Nephron (organoid): ENCODE results near the gene IQCH.

Source experiments
- H3K27ac Mint-ChIP-seq, 3 experiments: 2 replicates each; pipeline ENCODE4 v1.8.0; 2020; ENCODE audit warnings: mixed read lengths in 3 of 3, mild to moderate bottlenecking in 2 of 3, moderate library complexity in 1 of 3
- H3K27me3 Mint-ChIP-seq: 2 replicates; pipeline ENCODE4 v1.8.0; 2021; ENCODE audit warnings: low read depth, mild to moderate bottlenecking, moderate library complexity, mixed read lengths
- H3K36me3 Mint-ChIP-seq: 2 replicates; pipeline ENCODE4 v1.8.0; 2020; ENCODE audit warnings: low read depth, mixed read lengths
- H3K4me1 Mint-ChIP-seq: 2 replicates; pipeline ENCODE4 v1.8.0; 2020; ENCODE audit warnings: mixed read lengths
- H3K4me3 Mint-ChIP-seq, 3 experiments: 2 replicates each; pipeline ENCODE4 v1.8.0; 2020; ENCODE audit warnings: mild to moderate bottlenecking in 3 of 3, mixed read lengths in 3 of 3, moderate library complexity in 2 of 3
- H3K9me3 Mint-ChIP-seq: 2 replicates; pipeline ENCODE4 v1.8.0; 2020; ENCODE audit warnings: mixed read lengths
- TF ChIP-seq, protein P1 (sequence below), 3 experiments: fragments of 200-600 bp; sonication (generic); IDR thresholded peaks; one replicate each; pipeline ENCODE4 v1.5.0; 2021; ENCODE audit warnings: antibody characterized with exemption in 3 of 3; ENCODE audit not compliant: unreplicated experiment in 3 of 3

The IQCH gene

DNA sequence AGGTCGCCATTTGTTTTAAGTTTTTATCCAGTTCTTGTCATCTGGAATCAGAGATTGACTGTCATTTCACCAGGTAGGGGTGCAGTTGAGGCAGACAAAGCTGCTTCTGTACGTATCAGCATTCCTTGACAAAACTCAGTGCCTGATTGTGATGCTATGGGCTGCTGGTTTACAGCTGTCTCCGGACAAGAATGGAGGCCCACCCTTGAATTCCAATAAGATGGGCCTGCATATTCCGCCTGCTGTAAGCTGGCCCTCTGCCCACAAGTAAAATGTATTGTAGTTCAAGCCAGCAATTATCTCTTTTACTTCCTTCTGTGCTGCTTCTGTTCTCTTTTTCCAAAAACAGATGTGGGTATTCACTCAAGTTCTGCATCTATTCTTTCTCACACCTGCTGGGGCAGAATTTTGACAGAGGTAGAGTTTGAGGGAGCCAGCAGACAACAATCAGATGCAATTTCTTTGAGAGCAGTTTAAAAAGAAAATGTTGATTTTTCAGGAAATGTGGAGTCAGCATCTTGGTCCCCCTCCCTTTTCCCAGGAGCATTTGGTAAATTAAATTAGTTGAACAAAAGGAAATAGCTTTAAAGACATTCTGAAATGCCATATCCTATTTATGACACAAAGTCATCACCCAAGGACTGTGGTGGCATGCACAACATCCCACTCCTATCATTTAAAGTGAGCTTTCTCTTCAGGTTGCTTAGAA, 53.5 kb downstream of the IQCH start:
- H3K9me3 Mint-ChIP-seq, result no peaks in the 10 kb centered on the region
- peak overlapping the region; percentile 15 to 70 (median 16) for H3K27ac Mint-ChIP-seq
- H3K27me3 Mint-ChIP-seq, result no peaks in the 10 kb centered on the region
- H3K36me3 Mint-ChIP-seq, result no peaks in the 10 kb centered on the region
- H3K4me1 Mint-ChIP-seq, result peaks cover 20% of the 10 kb centered on the region
- TF ChIP-seq, protein P1, sequence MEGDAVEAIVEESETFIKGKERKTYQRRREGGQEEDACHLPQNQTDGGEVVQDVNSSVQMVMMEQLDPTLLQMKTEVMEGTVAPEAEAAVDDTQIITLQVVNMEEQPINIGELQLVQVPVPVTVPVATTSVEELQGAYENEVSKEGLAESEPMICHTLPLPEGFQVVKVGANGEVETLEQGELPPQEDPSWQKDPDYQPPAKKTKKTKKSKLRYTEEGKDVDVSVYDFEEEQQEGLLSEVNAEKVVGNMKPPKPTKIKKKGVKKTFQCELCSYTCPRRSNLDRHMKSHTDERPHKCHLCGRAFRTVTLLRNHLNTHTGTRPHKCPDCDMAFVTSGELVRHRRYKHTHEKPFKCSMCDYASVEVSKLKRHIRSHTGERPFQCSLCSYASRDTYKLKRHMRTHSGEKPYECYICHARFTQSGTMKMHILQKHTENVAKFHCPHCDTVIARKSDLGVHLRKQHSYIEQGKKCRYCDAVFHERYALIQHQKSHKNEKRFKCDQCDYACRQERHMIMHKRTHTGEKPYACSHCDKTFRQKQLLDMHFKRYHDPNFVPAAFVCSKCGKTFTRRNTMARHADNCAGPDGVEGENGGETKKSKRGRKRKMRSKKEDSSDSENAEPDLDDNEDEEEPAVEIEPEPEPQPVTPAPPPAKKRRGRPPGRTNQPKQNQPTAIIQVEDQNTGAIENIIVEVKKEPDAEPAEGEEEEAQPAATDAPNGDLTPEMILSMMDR (IDR thresholded peaks at IDR 0.05; ENCODE audit: unreplicated experiment in 3 of 3), result no peak
- H3K4me3 Mint-ChIP-seq, result no peak overlapping the region

DNA sequence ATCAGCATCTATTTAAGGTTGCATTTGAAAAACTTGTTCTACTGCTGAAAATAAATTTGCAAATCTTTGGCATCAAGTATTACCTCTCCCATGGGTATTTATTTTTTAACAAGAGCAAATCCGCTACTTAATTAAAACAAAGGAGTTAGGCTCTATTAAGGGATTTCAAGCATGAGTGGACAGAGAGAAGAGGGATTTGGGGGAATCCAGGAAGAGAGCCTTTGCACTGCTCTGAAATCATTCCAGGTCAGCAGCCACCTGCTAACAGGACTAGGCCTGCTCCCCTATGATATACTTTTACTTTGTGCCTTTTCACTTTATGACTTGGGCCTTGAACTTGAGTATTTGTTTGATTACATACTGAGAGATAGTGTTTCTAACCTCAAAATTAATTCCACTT, 57.1 kb downstream of the IQCH start:
- no peak overlapping the region for H3K27ac Mint-ChIP-seq
- TF ChIP-seq, protein P1 (IDR thresholded peaks at IDR 0.05; ENCODE audit: unreplicated experiment in 3 of 3), result no peak
- no peaks in the 10 kb centered on the region for H3K27me3 Mint-ChIP-seq
- H3K4me1 Mint-ChIP-seq, result peaks cover 17% of the 10 kb centered on the region
- H3K4me3 Mint-ChIP-seq, result no peak overlapping the region
- no peaks in the 10 kb centered on the region for H3K36me3 Mint-ChIP-seq
- no peaks in the 10 kb centered on the region for H3K9me3 Mint-ChIP-seq

DNA sequence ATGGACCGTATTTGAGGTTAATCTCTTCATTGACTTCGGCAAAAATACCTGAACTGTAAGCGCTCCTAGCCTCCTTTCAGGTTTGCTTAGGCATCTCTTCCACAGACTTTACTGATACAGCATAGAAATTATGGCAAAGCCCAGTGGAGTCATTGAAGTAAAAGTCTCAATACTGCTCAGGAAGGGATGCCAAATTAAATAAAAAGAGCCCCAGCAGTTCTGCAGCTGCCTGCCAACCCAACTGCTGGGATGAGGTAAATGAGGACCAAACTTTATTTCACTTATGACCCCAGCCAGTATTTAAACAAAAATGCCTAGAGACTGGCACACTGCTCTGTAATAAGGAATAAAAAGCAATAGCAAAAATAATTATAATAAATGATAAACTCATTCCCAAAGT, 65.4 kb downstream of the IQCH start:
- TF ChIP-seq, protein P1 (IDR thresholded peaks at IDR 0.05; ENCODE audit: unreplicated experiment in 3 of 3), result no peak
- H3K9me3 Mint-ChIP-seq, result peaks cover 11% of the 10 kb centered on the region
- H3K4me3 Mint-ChIP-seq, result no peak overlapping the region
- peaks cover 4% of the 10 kb centered on the region for H3K36me3 Mint-ChIP-seq
- H3K4me1 Mint-ChIP-seq, result no peaks in the 10 kb centered on the region
- peaks cover 16% of the 10 kb centered on the region for H3K27me3 Mint-ChIP-seq
- H3K27ac Mint-ChIP-seq, result no peak overlapping the region

DNA sequence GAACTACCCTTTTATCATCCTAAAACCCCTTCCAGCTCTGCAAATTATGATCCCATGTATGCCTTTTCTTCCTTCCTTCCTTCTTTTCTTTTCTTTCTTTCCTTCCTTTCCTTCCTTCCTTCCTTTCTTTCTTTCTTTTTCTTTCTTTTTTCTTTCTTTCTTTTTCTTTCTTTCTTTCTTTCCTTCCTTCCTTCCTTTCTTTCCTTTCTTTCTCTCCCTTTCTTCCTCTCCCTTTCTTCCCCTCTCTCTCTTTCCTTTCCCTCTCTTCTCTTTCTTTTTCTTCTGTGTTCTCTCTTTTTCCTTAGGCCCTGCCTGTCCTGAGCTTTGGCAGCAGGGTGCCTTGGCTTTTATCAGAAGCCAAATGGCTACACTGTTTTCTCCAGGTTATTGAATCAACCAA, 66.8 kb downstream of the IQCH start:
- H3K36me3 Mint-ChIP-seq, result peaks cover 4% of the 10 kb centered on the region
- no peak overlapping the region for H3K27ac Mint-ChIP-seq
- H3K4me3 Mint-ChIP-seq, result no peak overlapping the region
- no peaks in the 10 kb centered on the region for H3K4me1 Mint-ChIP-seq
- TF ChIP-seq, protein P1 (IDR thresholded peaks at IDR 0.05; ENCODE audit: unreplicated experiment in 3 of 3), result no peak
- peaks cover 11% of the 10 kb centered on the region for H3K9me3 Mint-ChIP-seq
- H3K27me3 Mint-ChIP-seq, result peaks cover 16% of the 10 kb centered on the region

DNA sequence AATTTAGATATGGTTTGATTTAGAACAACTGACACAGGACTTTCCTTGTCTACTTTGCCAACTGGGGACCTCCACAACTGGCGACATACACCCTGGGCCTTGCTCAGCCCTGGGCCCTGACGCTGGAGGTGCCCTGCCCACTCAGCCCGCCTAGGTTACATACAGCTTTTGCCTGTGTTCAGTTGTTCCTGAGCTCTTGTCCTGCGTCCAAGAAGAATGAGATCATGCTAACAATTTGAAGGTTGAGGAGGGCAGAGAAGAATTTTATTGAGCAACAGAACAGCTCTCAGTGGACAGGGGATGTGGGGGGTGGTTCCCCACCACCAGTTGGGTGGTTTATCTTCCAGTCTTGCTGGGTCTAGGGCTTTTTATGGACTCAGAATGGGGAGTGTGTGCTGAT, 67.9 kb downstream of the IQCH start:
- TF ChIP-seq, protein P1 (IDR thresholded peaks at IDR 0.05; ENCODE audit: unreplicated experiment in 3 of 3), result no peak
- Mint-ChIP-seq H3K36me3 (peaks cover 4% of the 10 kb centered on the region), H3K9me3 (peaks cover 12% of the 10 kb centered on the region), H3K27me3 (peaks cover 16% of the 10 kb centered on the region), H3K4me1 (no peaks in the 10 kb centered on the region), H3K4me3 (no peak overlapping the region), H3K27ac (no peak overlapping the region)

DNA sequence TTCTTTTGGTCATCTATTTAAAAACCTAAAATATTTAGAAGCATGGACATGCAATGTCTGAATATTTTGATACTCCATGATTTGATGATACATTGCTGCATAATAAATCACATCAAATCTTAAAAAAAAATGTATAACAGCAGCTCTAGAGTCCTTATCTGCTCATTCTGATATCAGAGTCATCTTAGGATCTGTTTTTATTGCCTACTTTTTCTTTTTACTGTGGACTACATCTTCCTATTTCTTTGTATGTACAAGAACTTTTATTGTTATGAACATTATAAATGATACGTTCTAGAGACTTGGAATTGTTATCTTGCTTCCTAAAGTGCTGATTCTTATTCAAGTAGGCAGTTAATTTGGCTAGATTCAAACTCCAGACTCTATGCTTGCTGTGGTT, 72.7 kb downstream of the IQCH start:
- Mint-ChIP-seq H3K9me3 (peaks cover 16% of the 10 kb centered on the region), H3K4me3 (no peak overlapping the region), H3K4me1 (no peaks in the 10 kb centered on the region), H3K27me3 (peaks cover 5% of the 10 kb centered on the region), H3K27ac (no peak overlapping the region), H3K36me3 (peaks cover 8% of the 10 kb centered on the region)
- TF ChIP-seq, protein P1 (IDR thresholded peaks at IDR 0.05; ENCODE audit: unreplicated experiment in 3 of 3), result no peak
